Urinary bladder (tissue), 4 donors: ENCODE measurements around the gene NFE2L1. TPM values are rescaled to one million over a fixed set of nuclear protein-coding genes. Genes with fewer than 3 reads are reported as not detected.
"Not testable (repeated sequence)": the region's sequence is repeated elsewhere in the genome, so short reads cannot be mapped to it uniquely, and the experiment has no call there.

Experiments used
- DNase-seq: peaks from one replicate; pipeline ENCODE4 v3.0.0-alpha.2; 2015; ENCODE audit errors: extremely low spot score
- H3K27ac ChIP-seq: one replicate; pipeline ENCODE4 v1.5.1; 2013; ENCODE audit warnings: low read depth, mild to moderate bottlenecking, moderate library complexity
- H3K36me3 ChIP-seq: one replicate; pipeline ENCODE4 v1.6.1; 2013; ENCODE audit warnings: mild to moderate bottlenecking, moderate library complexity; ENCODE audit not compliant: insufficient read depth
- H3K4me1 ChIP-seq: one replicate; pipeline ENCODE4 v1.6.1; 2013; ENCODE audit warnings: mild to moderate bottlenecking, moderate library complexity; ENCODE audit not compliant: insufficient read depth
- H3K4me3 ChIP-seq: one replicate; pipeline ENCODE4 v1.5.1; 2013; ENCODE audit warnings: low read depth, low read length
- WGBS: extraction: QIAGEN DNeasy Blood & Tissue Kit; methylation state at CpG from one replicate; pipeline ENCODE4 v1.1.7; 2013; 5-methylcytosine and 5-hydroxymethylcytosine counted together
- polyA plus RNA-seq: library from polyadenylated mRNA; stranded (reverse); fragments of 200-250 nt; gene quantifications from one replicate; pipeline ENCODE4 v1.2.3, GENCODE V29; 2013
- total RNA-seq: library from RNA; depleted of rRNA; stranded (reverse); fragments of >200 nt; gene quantifications from one replicate; pipeline ENCODE4 v1.2.3, GENCODE V29; 2014
- donor health status: healthy with polysubstance abuse.
- donor health status: healthy.

Gene NFE2L1
- total and polyA plus RNA-seq, 2 donors = 53.1 to 163 TPM

- Histone ChIP-seq H3K4me3 (no peak overlapping the region), H3K27ac (no peak overlapping the region), H3K4me1 (no peaks in the 10 kb centered on the region), H3K36me3 (no peaks in the 10 kb centered on the region)
- no peak for DNase-seq
- 81% methylated on average over 6 of the region's 6 CpGs for WGBS
Observed at GRCh38 chr17:48013876-48014594, 34.1 kb upstream of the NFE2L1 start.

GRCh38 chr17:48014595-48015111 lies 33.5 kb upstream of the NFE2L1 start:
- Histone ChIP-seq H3K4me1 (no peaks in the 10 kb centered on the region), H3K4me3 (no peak overlapping the region), H3K27ac (no peak overlapping the region), H3K36me3 (no peaks in the 10 kb centered on the region)
- no peak for DNase-seq
- 68% methylated on average over 8 of the region's 8 CpGs for WGBS

GRCh38 chr17:48016112-48016511 lies 32.0 kb upstream of the NFE2L1 start:
- Histone ChIP-seq H3K27ac (no peak overlapping the region), H3K36me3 (no peaks in the 10 kb centered on the region), H3K4me3 (no peak overlapping the region), H3K4me1 (no peaks in the 10 kb centered on the region)
- no peak for DNase-seq
- WGBS = 72% methylated on average over 2 of the region's 2 CpGs

GRCh38 chr17:48017817-48018158 lies 30.4 kb upstream of the NFE2L1 start:
- H3K4me1 ChIP-seq, H3K36me3 ChIP-seq, H3K4me3 ChIP-seq, H3K27ac ChIP-seq, DNase-seq: not testable (repeated sequence)
- 90% methylated on average over 4 of the region's 4 CpGs for WGBS

- H3K36me3 ChIP-seq = no peaks in the 10 kb centered on the region
- H3K4me3 ChIP-seq = no peak overlapping the region
- no peak overlapping the region for H3K27ac ChIP-seq
- no peak for DNase-seq
- H3K4me1 ChIP-seq = no peaks in the 10 kb centered on the region
- WGBS = 65% methylated on average over 5 of the region's 5 CpGs
Observed at GRCh38 chr17:48021934-48022333, 26.2 kb upstream of the NFE2L1 start.

GRCh38 chr17:48022901-48023300 lies 25.3 kb upstream of the NFE2L1 start:
- H3K27ac ChIP-seq = no peak overlapping the region
- no peak overlapping the region for H3K4me3 ChIP-seq
- H3K36me3 ChIP-seq = no peaks in the 10 kb centered on the region
- H3K4me1 ChIP-seq = no peaks in the 10 kb centered on the region
- no peak for DNase-seq
- WGBS = 49% methylated on average over 6 of the region's 6 CpGs

- H3K36me3 ChIP-seq = no peaks in the 10 kb centered on the region
- H3K4me3 ChIP-seq = peak overlapping the region; percentile 30
- H3K4me1 ChIP-seq = no peaks in the 10 kb centered on the region
- H3K27ac ChIP-seq = peak overlapping the region; percentile 51
- WGBS = 2% methylated on average over 54 of the region's 54 CpGs
- DNase-seq = no peak
Observed at GRCh38 chr17:48023400-48024148, 24.6 kb upstream of the NFE2L1 start.

GRCh38 chr17:48024149-48025039 lies 23.8 kb upstream of the NFE2L1 start:
- Histone ChIP-seq H3K4me1 (no peaks in the 10 kb centered on the region), H3K27ac (peak overlapping the region; percentile 51), H3K36me3 (no peaks in the 10 kb centered on the region), H3K4me3 (peak overlapping the region; percentile 30)
- no peak for DNase-seq
- WGBS = under 1% methylated on average over 54 of the region's 54 CpGs

- under 1% methylated on average over 56 of the region's 56 CpGs for WGBS
- Histone ChIP-seq H3K4me1 (no peaks in the 10 kb centered on the region), H3K36me3 (no peaks in the 10 kb centered on the region), H3K27ac (no peak overlapping the region), H3K4me3 (peak overlapping the region; percentile 22)
- peak; percentile 90 for DNase-seq
Observed at GRCh38 chr17:48025040-48025903, 22.9 kb upstream of the NFE2L1 start.

GRCh38 chr17:48025904-48026501 lies 22.2 kb upstream of the NFE2L1 start:
- no peak overlapping the region for H3K27ac ChIP-seq
- DNase-seq = no peak
- no peak overlapping the region for H3K4me3 ChIP-seq
- no peaks in the 10 kb centered on the region for H3K36me3 ChIP-seq
- 30% methylated on average over 8 of the region's 8 CpGs for WGBS
- no peaks in the 10 kb centered on the region for H3K4me1 ChIP-seq

GRCh38 chr17:48026502-48027321 lies 21.4 kb upstream of the NFE2L1 start:
- no peak overlapping the region for H3K4me3 ChIP-seq
- H3K4me1 ChIP-seq = no peaks in the 10 kb centered on the region
- no peaks in the 10 kb centered on the region for H3K36me3 ChIP-seq
- no peak overlapping the region for H3K27ac ChIP-seq
- 17% methylated on average over 18 of the region's 18 CpGs for WGBS
- DNase-seq = no peak
